SW 1271 (cell line): Measurements from ENCODE around the gene SRGAP2C.
"Not testable (repeated sequence)": the region's sequence is repeated elsewhere in the genome, so short reads cannot be mapped to it uniquely, and the experiment has no call there.

ENCODE experiments used
- DNase-seq, 2 experiments: peaks; one replicate each; lab custom pipeline; 2025; lab: John Stamatoyannopoulos, UW

The SRGAP2C gene

DNA sequence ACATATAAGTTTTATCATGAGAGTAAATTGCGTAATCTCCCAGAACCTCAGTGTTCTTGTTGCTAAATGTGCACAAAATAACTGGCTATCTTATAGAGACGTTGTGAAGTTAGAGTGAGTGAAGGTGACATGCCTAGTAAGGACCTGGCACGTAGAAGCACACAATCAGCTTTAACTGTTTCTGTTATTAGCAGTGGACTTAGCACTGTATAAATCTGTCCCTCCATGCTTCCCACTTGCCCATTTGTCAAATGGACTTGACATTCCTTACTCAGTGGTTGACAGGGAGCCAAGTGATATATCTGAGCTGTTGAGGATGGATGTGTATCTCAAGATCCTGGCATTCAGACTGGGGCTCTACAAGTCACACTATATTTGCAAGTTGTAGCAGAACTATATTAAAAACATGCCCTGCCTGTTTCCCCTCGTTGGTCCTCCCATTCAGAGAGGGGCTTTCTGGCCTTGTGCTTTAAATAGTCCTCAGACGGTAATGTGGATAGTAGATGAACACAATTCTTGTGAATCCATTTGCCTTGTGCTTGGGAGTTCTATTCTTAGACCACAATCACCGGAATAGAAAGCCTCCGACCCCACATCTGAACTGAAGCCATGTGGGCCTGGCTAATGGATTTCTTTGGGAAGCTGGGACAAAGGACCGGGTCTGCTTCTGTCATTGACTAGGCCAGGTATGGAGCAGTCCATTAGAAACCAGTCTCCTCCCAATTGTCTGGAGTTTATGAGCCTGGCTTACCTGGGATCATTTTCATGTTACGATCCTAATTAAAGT lies 43.0 kb downstream of the SRGAP2C start:
- not testable (repeated sequence) for DNase-seq

DNA sequence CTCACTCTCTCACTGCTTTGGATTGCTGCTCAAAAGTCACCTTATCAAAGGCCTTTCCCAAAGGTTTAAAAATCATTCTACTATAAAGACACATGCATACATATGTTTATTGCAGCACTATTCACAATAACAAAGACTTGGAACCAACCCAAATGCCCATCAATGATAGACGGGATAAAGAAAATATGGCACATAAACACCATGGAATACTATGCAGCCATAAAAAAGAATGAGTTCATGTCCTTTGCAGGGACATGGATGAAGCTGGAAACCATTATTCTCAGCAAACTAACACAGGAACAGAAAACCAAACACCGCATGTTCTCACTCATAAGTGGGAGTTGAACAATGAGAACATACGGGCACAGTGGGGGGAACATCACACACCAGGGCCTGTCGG lies 45.9 kb downstream of the SRGAP2C start:
- not testable (repeated sequence) for DNase-seq

DNA sequence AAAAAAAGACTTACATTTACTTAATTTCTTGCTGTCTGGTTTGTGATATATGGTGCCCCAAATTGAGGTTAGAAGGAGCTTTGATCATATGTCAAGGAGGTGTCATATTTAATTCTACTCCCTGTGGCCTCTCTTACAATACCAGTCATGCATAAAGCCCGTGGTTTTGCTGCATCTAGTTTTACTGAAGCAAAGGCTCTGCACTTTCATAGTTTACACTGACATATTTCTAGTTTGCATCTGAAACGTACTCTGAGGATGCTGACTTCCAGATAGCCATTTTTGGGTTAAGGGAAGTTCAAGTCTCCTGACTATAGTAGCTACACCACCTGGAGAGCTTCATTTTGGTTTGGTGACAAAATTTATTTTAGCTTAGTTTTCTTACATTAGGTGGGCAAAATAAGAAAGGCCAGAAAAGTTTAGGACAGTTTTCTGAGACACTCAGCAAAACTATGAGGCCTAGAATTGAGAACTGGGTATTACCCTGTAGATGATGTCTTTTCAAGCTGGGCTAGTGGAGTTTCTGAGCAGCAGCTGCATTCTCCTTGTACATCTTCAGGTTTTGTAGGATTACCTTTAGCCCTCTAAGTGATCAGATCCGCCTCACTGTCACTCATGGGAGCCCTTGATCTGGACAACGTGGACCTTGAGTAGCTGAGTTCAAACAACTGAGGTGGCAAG lies 47.8 kb downstream of the SRGAP2C start:
- DNase-seq, result not testable (repeated sequence)

GRCh38 chr1:121234090-121234759 lies 49.5 kb downstream of the SRGAP2C start:
- not testable (repeated sequence) for DNase-seq

GRCh38 chr1:121238384-121238783 lies 53.6 kb downstream of the SRGAP2C start:
- DNase-seq, result not testable (repeated sequence)

GRCh38 chr1:121243913-121244312 lies 59.1 kb downstream of the SRGAP2C start:
- not testable (repeated sequence) for DNase-seq

DNA sequence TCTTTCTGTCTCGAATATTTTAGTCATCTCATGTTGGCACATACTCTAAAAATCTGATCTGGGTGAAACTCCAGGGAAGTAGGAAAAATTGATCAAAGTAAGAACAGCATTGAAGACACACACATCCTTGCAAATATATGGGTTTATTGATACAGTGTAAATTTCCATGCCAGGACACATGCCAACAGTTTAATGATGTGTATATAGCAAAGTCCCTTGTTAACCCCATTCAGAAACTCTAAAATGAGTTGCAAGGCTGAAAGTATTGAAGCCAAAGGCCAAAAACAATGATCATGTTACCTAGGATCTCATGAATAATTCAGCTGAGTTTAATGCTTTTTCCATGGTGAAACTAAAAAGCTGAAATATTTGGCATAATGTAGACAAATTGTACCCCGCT lies 61.6 kb downstream of the SRGAP2C start:
- DNase-seq, result not testable (repeated sequence)

DNA sequence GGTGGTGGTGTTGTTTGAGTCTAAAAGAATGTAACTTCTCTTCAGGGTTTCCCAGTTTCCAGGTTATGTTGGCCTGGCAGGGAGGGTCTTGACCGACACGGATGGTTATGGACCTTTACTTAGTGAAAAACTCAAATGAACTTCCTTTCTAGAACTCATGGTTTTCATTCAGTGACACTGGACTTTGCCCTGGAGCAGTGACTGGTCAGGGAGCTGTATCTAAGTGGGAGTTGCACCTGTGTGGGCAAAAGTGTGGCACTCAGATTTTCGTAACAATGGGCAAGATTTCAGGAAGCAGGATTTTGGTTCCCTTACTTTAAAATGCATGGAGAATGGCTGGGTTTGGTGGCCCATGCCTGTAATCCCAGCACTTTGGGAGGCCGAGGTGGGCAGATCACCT lies 67.9 kb downstream of the SRGAP2C start:
- DNase-seq, result not testable (repeated sequence)

- DNase-seq, result not testable (repeated sequence)
Observed at GRCh38 chr1:121254618-121255017, 69.8 kb downstream of the SRGAP2C start.

GRCh38 chr1:121257632-121258031 lies 72.9 kb downstream of the SRGAP2C start:
- not testable (repeated sequence) for DNase-seq

GRCh38 chr1:121258134-121258533 lies 73.4 kb downstream of the SRGAP2C start:
- not testable (repeated sequence) for DNase-seq

- DNase-seq, result not testable (repeated sequence)
Observed at GRCh38 chr1:121260205-121260604, 75.4 kb downstream of the SRGAP2C start.

DNA sequence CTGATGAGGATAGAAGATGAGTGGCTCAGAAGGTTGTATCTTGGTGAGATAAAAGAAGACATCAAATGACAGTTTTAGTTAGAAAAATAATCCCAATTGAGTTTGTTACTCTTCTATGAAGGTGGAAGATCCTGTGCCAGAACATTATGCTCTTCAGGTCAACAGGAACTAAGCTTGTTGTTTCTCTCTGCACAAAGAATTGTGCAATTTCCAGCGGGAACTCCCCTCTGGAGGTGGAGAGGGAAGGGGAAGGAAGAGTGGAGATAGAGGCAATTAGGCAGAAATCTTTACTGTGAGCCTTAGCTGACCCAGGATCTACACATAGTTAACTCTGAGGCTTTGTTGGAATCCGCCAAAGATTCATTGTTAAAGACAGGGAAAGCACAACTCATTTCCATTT lies 77.4 kb downstream of the SRGAP2C start:
- DNase-seq, result not testable (repeated sequence)

GRCh38 chr1:121263789-121264244 lies 79.0 kb downstream of the SRGAP2C start:
- not testable (repeated sequence) for DNase-seq

DNA sequence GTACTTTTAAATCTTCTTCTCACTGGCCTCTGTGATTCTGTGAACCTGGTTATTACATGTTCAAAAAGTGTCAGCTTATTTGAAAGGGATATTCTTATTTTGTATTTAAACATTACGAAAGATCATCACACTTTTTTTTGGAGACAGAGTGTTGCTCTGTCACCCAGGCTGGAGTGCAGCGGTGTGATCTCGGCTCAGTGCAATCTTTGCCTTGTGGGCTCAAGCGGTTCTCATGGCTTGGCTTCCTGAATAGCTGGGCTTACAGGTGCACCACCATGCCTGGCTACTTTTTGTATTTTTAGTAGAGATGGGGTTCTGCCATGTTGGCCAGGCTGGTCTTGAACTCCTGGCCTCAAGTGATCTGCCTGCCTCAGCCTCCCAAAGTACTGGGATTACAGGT lies 82.3 kb downstream of the SRGAP2C start:
- not testable (repeated sequence) for DNase-seq

DNA sequence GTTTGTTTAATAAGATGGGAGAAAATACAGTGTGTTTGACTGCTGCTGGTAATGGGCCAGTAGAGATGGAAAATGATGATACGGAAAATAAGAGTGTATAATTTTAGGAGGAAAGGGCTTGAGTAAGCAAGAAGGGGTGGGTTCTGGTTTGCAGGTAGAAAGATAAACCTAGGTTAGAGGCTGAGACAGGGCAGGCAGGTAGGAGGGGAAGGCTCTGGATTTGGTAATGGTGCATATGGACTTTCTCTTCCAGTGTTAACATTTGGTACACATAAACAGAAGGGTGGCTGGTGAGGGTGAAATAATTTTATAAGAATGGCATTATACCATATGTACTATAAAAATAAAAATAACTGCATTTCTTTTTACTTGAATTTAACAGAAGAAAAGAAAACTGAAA lies 84.5 kb downstream of the SRGAP2C start:
- DNase-seq, result not testable (repeated sequence)

DNA sequence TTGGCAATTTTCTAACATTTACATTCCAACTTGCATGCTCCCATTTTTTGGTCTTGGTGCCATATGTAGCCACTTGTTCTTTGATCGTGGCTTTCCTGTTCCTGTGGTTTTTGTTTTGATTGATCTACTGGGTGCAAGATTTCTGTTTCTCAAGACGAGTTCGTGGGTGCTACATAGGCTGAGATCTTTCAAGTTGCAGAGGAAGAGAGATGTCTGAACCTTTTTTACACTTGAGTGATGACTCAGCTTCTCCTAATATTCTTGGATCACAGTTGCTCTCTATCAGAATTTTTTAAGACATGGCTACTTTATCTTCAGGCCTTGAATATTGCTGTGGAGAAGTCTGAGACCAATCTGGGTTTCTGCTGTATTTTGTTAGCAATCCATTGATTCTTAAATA lies 85.2 kb downstream of the SRGAP2C start:
- DNase-seq, result not testable (repeated sequence)

- not testable (repeated sequence) for DNase-seq
Observed at GRCh38 chr1:121271143-121271715, 86.5 kb downstream of the SRGAP2C start.

- not testable (repeated sequence) for DNase-seq
Observed at GRCh38 chr1:121275435-121275834, 90.7 kb downstream of the SRGAP2C start.

GRCh38 chr1:121278202-121278601 lies 93.4 kb downstream of the SRGAP2C start:
- not testable (repeated sequence) for DNase-seq

DNA sequence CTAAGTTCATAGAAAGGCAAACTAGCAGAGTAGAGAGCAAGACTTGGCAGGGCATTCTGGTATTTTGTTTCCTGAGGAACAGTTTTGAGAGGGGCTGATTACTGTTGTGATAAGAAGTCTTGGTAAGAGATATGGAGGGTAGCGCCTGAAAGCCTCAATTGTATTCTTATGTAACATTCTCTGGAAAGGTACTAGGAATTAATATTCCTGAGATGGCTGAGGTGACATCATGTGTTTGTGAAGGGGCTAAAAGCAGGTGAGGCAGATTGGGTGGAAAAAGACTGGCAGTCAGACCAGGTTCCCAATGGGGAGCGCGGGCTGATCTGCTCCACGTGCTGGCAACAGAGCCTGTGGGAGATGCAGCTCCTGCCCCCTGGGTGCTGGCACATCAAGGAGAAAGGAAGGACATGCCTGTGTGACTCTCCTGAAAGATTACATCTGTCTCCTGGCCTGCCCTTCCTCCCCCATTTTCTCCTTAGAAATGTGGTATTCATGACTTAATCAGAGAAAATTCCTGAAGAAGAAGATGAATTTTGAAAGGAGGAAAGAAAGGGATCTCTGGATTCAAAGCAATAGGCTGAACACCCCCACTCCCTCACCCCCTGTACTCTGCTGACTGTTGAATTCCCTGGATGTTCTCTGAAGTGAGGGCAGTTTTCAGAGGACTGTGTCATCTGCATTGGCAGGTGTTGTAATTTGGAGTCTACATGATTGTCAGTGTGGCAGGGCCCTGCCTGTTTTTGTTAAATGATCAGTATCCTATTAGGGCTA lies 94.2 kb downstream of the SRGAP2C start:
- not testable (repeated sequence) for DNase-seq
